Esophagus squamous epithelium (tissue), 5 donors: ENCODE results near the gene BABAM2. TPM values are rescaled to one million over a fixed set of nuclear protein-coding genes. Genes with fewer than 3 reads are reported as not detected.

Experiments
- DNase-seq: peaks from one replicate; lab custom pipeline; 2025; lab: John Stamatoyannopoulos, UW
- H3K27ac ChIP-seq, 4 donors: fragments of 200-600 bp; sonication (generic); one replicate each; pipeline ENCODE4 v1.5.1; 2016 to 2019; ENCODE audit warnings: mild to moderate bottlenecking in 1 of 4
- H3K27me3 ChIP-seq, 4 donors: fragments of 200-600 bp; sonication (generic); 1 replicate in 3 of 4; 2 replicates in 1 of 4; pipeline versions ENCODE4 v1.5.1 to v1.6.0; 2017 to 2021; ENCODE audit warnings: antibody characterized with exemption in 1 of 4
- H3K36me3 ChIP-seq, 3 donors: fragments of 200-600 bp; sonication (generic); one replicate each; pipeline ENCODE4 v1.5.1; 2016 to 2019
- H3K4me1 ChIP-seq, 3 donors: fragments of 200-600 bp; sonication (generic); one replicate each; pipeline ENCODE4 v1.5.1; 2017 to 2019
- H3K4me3 ChIP-seq, 4 donors: fragments of 200-600 bp; sonication (generic); 1 replicate in 3 of 4; 2 replicates in 1 of 4; pipeline ENCODE4 v1.5.1; 2016 to 2019; ENCODE audit warnings: mild to moderate bottlenecking in 2 of 4, moderate library complexity in 1 of 4
- H3K9me3 ChIP-seq, 3 donors: fragments of 200-600 bp; sonication (generic); one replicate each; pipeline ENCODE4 v1.5.1; 2016 to 2019
- POLR2A ChIP-seq, 4 donors: fragments of 450-650 bp; IDR thresholded peaks; one replicate each; pipeline ENCODE4 v1.6.1; 2017; ENCODE audit warnings: antibody characterized with exemption in 4 of 4, mild to moderate bottlenecking in 4 of 4, moderate library complexity in 3 of 4
- WGBS, 2 donors: methylation state at CpG; one replicate each; pipeline ENCODE4 v1.1.5; 2018; 5-methylcytosine and 5-hydroxymethylcytosine counted together
- intact Hi-C: fragments of 100-400 bp; cut with DNase I; formaldehyde crosslinking; loops from one replicate; pipeline ENCODE4 v1.15.0; 2022
- total RNA-seq, 4 donors: library from RNA; depleted of rRNA; stranded (reverse); fragments of >200 nt; gene quantifications; one replicate each; pipeline ENCODE4 v1.1.0, GENCODE V29; 2016
- TF ChIP-seq, protein P1 (sequence below), 6 experiments: fragments of 450-650 bp in 4 of 6; fragments of 200-600 bp in 2 of 6; sonication (generic) in 2 of 6; IDR thresholded peaks; one replicate each; pipeline ENCODE4 v1.5.1; 2016 to 2019; ENCODE audit warnings: antibody characterized with exemption in 6 of 6, mild to moderate bottlenecking in 4 of 6, moderate library complexity in 4 of 6
- donor health status: DM: yes; HTN: yes; CAD: no.

The BABAM2 gene
- total RNA-seq, 4 donors from 2014 or later: 16.6 to 28.3 (median 24.3) TPM

DNA sequence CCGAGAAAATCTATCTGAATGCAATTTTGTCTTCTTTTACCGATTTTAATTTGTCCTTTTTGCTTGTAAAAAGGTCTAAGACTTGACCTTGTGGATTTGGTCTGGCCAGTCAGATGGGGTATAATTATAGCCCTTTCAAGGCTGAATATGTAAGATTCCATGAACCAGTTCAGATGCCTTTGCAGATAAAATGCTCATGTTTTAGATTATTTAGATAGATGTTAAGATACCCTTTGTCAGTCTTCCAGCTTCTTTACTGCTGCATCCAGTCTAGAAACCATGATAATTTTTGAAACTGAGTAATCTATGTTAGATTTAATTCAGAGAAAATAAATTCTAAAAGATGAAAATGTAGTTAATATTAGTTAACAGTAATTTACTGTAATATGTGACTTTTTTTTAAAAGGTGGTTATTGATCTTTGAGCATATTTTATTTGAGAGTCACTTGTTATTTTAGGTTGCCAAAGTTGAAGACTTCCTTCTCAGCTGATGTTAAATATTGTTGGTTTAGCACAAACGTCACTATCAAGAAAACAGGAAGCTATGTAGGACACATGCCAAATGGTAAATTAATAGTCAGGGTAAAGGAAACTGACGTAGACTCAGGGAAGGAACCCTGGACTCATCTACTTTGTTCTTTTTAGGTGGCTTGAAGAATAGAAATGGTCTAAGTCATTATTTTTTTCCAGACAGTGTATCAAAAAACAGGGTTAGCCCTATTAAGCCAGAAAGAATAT is 29.8 kb downstream of the BABAM2 start:
- peaks cover 7 to 34% (median 17%) of the 10 kb centered on the region in 3 donors for H3K4me1 ChIP-seq
- WGBS, 2 donors: 38 to 52% methylated on average over 4 of the region's 4 CpGs
- no peaks in the 10 kb centered on the region for H3K9me3 ChIP-seq
- DNase-seq: no peak
- no peaks in the 10 kb centered on the region for H3K27me3 ChIP-seq
- no peak for TF ChIP-seq POLR2A (IDR thresholded peaks at IDR 0.05)
- TF ChIP-seq, protein P1, sequence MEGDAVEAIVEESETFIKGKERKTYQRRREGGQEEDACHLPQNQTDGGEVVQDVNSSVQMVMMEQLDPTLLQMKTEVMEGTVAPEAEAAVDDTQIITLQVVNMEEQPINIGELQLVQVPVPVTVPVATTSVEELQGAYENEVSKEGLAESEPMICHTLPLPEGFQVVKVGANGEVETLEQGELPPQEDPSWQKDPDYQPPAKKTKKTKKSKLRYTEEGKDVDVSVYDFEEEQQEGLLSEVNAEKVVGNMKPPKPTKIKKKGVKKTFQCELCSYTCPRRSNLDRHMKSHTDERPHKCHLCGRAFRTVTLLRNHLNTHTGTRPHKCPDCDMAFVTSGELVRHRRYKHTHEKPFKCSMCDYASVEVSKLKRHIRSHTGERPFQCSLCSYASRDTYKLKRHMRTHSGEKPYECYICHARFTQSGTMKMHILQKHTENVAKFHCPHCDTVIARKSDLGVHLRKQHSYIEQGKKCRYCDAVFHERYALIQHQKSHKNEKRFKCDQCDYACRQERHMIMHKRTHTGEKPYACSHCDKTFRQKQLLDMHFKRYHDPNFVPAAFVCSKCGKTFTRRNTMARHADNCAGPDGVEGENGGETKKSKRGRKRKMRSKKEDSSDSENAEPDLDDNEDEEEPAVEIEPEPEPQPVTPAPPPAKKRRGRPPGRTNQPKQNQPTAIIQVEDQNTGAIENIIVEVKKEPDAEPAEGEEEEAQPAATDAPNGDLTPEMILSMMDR (IDR thresholded peaks at IDR 0.05): no peak
- intact Hi-C loops: no loop called here
- no peaks in the 10 kb centered on the region for H3K36me3 ChIP-seq
- peak overlapping the region in 3 of 4 donors; percentile 45 to 68 (median 53) for H3K27ac ChIP-seq
- no peak overlapping the region for H3K4me3 ChIP-seq

DNA sequence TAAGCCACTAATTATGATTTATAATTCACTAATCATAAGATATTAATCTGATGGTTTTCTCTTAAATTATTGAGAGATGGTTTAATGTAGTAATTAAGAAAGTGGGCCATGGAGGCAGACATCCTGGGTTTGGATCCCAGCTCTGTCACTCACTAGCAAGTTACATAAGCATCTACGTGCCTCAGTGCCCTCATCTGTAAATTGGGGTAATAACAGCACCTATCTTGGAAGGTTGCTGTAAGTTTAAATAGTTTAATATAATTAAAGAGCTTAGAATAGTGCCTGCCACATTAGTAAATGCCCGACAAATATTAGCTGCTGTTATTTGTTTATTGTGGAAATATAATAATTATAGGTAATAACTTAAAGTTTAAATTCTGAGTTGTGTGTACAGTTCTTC is 30.9 kb downstream of the BABAM2 start:
- Histone ChIP-seq H3K4me3 (no peak overlapping the region), H3K27me3 (no peaks in the 10 kb centered on the region), H3K36me3 (no peaks in the 10 kb centered on the region), H3K9me3 (no peaks in the 10 kb centered on the region), H3K4me1 (peaks cover 2 to 23% (median 6%) of the 10 kb centered on the region in 3 donors), H3K27ac (peak overlapping the region in 2 of 4 donors; percentile 15 to 22)
- intact Hi-C loops: no loop called here
- no peak for DNase-seq
- 91 to 93% methylated on average over 2 of the region's 2 CpGs for WGBS, 2 donors
- TF ChIP-seq, protein P1 (IDR thresholded peaks at IDR 0.05): no peak
- TF ChIP-seq POLR2A (IDR thresholded peaks at IDR 0.05): no peak

DNA sequence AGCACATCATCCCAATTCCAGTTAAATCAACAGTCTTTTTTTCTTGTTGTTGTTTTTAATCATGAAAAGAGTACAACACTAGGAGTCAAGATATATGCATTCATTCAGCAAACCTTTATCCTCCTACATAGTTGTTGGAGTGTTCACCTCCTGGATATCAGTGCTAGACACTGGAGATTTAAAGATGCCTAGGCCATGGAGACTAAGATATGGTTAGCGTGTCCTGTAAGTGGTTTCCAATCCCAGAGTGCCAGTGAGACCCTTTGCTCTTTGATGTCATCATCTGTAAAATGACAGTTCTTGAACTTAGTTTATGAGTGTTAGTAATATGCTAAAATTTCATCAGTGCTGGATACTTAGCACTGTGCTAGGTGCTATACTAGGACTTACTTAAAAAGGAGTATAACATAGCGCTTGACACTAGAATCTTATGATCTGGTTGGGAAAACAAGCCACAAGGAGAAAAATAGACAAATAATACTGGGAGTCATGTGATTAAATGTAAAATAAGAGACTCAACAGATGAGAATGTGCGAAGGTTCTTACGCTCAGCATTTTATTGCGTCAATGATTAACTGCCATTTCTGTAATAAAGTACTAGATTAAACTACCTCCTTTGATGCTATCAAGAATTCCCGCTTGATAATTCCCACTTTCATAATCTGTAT is 31.5 kb downstream of the BABAM2 start:
- no peak overlapping the region for H3K4me3 ChIP-seq
- peaks cover 0 to 17% (median under 1%) of the 10 kb centered on the region in 3 donors for H3K4me1 ChIP-seq
- 93 to 96% methylated on average over 6 of the region's 6 CpGs for WGBS, 2 donors
- no peaks in the 10 kb centered on the region for H3K36me3 ChIP-seq
- H3K27me3 ChIP-seq: no peaks in the 10 kb centered on the region
- H3K9me3 ChIP-seq: no peaks in the 10 kb centered on the region
- DNase-seq: no peak
- intact Hi-C loops: no loop called here
- no peak overlapping the region for H3K27ac ChIP-seq
- no peak for TF ChIP-seq POLR2A (IDR thresholded peaks at IDR 0.05)
- TF ChIP-seq, protein P1 (IDR thresholded peaks at IDR 0.05): no peak

DNA sequence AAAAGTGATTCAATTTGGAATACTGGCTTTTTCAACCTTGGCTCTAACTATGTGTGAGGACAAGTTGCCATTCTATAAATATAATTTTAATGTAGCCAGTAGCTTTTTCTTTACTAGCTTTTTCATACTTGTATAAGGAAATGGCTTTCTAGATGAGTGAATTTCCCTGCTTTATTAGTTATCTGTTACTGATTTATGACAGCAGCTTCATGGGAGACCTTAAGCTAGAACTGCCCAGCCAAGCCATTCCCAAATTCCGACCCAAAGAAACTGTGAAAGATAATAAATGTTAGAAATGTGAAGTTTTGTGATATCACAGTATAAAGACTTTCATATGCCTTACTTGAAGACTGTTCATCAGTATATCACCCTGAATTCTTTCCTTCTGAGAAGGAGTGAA is 32.3 kb downstream of the BABAM2 start:
- TF ChIP-seq, protein P1 (IDR thresholded peaks at IDR 0.05): no peak
- intact Hi-C loops: no loop called here
- Histone ChIP-seq H3K27ac (no peak overlapping the region), H3K4me3 (no peak overlapping the region), H3K9me3 (no peaks in the 10 kb centered on the region), H3K36me3 (no peaks in the 10 kb centered on the region), H3K27me3 (no peaks in the 10 kb centered on the region), H3K4me1 (peaks cover 0 to 13% (median 0%) of the 10 kb centered on the region in 3 donors)
- WGBS, 2 donors: 87 to 94% methylated on average over 1 of the region's 1 CpG
- no peak for DNase-seq
